Measurements from ENCODE around the gene RMDN2. TPM values are rescaled to one million over a fixed set of nuclear protein-coding genes. Genes with fewer than 3 reads are reported as not detected.

The RMDN2 gene
- total RNA-seq, 1 donor from 2014 or later = 4.1 TPM

GRCh38 chr2:37896319-37896718 lies 28.8 kb upstream of the RMDN2 start:
- DNase-seq (ENCODE audit: low read depth, low spot score) = no peak
- no peak overlapping the region for H3K27ac Mint-ChIP-seq (ENCODE audit: unreplicated experiment)
- no peaks in the 10 kb centered on the region for H3K36me3 Mint-ChIP-seq (ENCODE audit: low read depth)
- TF ChIP-seq CTCF (conservative IDR thresholded peaks at IDR 0.05) = no peak
- peaks cover 5% of the 10 kb centered on the region for H3K4me1 Mint-ChIP-seq
- H3K9me3 Mint-ChIP-seq = peaks cover 4% of the 10 kb centered on the region
- no peaks in the 10 kb centered on the region for H3K27me3 Mint-ChIP-seq (ENCODE audit: low read depth)
- H3K4me3 Mint-ChIP-seq = no peak overlapping the region

- peaks cover 4% of the 10 kb centered on the region for H3K9me3 Mint-ChIP-seq
- no peaks in the 10 kb centered on the region for H3K4me1 Mint-ChIP-seq
- no peak for TF ChIP-seq CTCF (conservative IDR thresholded peaks at IDR 0.05)
- H3K4me3 Mint-ChIP-seq = no peak overlapping the region
- no peak overlapping the region for H3K27ac Mint-ChIP-seq (ENCODE audit: unreplicated experiment)
- no peaks in the 10 kb centered on the region for H3K27me3 Mint-ChIP-seq (ENCODE audit: low read depth)
- no peaks in the 10 kb centered on the region for H3K36me3 Mint-ChIP-seq (ENCODE audit: low read depth)
- DNase-seq (ENCODE audit: low read depth, low spot score) = no peak
Measured at GRCh38 chr2:37897511-37897910, 27.6 kb upstream of the RMDN2 start.

GRCh38 chr2:37898448-37898847 lies 26.6 kb upstream of the RMDN2 start:
- Mint-ChIP-seq H3K9me3 (peaks cover 4% of the 10 kb centered on the region), H3K4me3 (no peak overlapping the region), H3K27me3 (ENCODE audit: low read depth) (no peaks in the 10 kb centered on the region), H3K4me1 (no peaks in the 10 kb centered on the region), H3K27ac (ENCODE audit: unreplicated experiment) (no peak overlapping the region), H3K36me3 (ENCODE audit: low read depth) (no peaks in the 10 kb centered on the region)
- DNase-seq (ENCODE audit: low read depth, low spot score) = no peak
- TF ChIP-seq CTCF (conservative IDR thresholded peaks at IDR 0.05) = no peak

- DNase-seq (ENCODE audit: low read depth, low spot score) = no peak
- H3K36me3 Mint-ChIP-seq (ENCODE audit: low read depth) = no peaks in the 10 kb centered on the region
- no peaks in the 10 kb centered on the region for H3K4me1 Mint-ChIP-seq
- H3K27ac Mint-ChIP-seq (ENCODE audit: unreplicated experiment) = no peak overlapping the region
- H3K9me3 Mint-ChIP-seq = peaks cover 4% of the 10 kb centered on the region
- no peak for TF ChIP-seq CTCF (conservative IDR thresholded peaks at IDR 0.05)
- H3K4me3 Mint-ChIP-seq = no peak overlapping the region
- no peaks in the 10 kb centered on the region for H3K27me3 Mint-ChIP-seq (ENCODE audit: low read depth)
Measured at GRCh38 chr2:37902991-37903390, 22.1 kb upstream of the RMDN2 start.

- no peak for DNase-seq (ENCODE audit: low read depth, low spot score)
- no peak overlapping the region for H3K27ac Mint-ChIP-seq (ENCODE audit: unreplicated experiment)
- no peaks in the 10 kb centered on the region for H3K36me3 Mint-ChIP-seq (ENCODE audit: low read depth)
- H3K9me3 Mint-ChIP-seq = peaks cover 4% of the 10 kb centered on the region
- no peaks in the 10 kb centered on the region for H3K27me3 Mint-ChIP-seq (ENCODE audit: low read depth)
- no peak for TF ChIP-seq CTCF (conservative IDR thresholded peaks at IDR 0.05)
- no peaks in the 10 kb centered on the region for H3K4me1 Mint-ChIP-seq
- no peak overlapping the region for H3K4me3 Mint-ChIP-seq
Measured at GRCh38 chr2:37904425-37904824, 20.7 kb upstream of the RMDN2 start.

GRCh38 chr2:37904993-37905392 lies 20.1 kb upstream of the RMDN2 start:
- TF ChIP-seq CTCF (conservative IDR thresholded peaks at IDR 0.05) = no peak
- no peak for DNase-seq (ENCODE audit: low read depth, low spot score)
- H3K36me3 Mint-ChIP-seq (ENCODE audit: low read depth) = no peaks in the 10 kb centered on the region
- no peaks in the 10 kb centered on the region for H3K4me1 Mint-ChIP-seq
- H3K27me3 Mint-ChIP-seq (ENCODE audit: low read depth) = no peaks in the 10 kb centered on the region
- H3K9me3 Mint-ChIP-seq = peaks cover 2% of the 10 kb centered on the region
- H3K4me3 Mint-ChIP-seq = no peak overlapping the region
- no peak overlapping the region for H3K27ac Mint-ChIP-seq (ENCODE audit: unreplicated experiment)

Measured in neural crest cell (in vitro differentiated cells).